RWPE2 (cell line): ENCODE results near the gene LRRC8E.
A peak's percentile ranks its signal among the peaks of the same experiment; 100 is the strongest.
"Not testable (repeated sequence)": the region's sequence is repeated elsewhere in the genome, so short reads cannot be mapped to it uniquely, and the experiment has no call there.

ENCODE experiments used
- ATAC-seq: fragments of 200-7000 bp; cut with Tn5 transposase; 3 replicates; pipeline ENCODE4 v1.9.1; 2021; ENCODE audit warnings: low read depth
- DNase-seq: peaks from one replicate; pipeline ENCODE4 v3.0.0-alpha.2; 2020; ENCODE audit warnings: low spot score
- H3K27ac ChIP-seq: fragments of 450-650 bp; 2 replicates; pipeline ENCODE4 v1.5.1; 2017; ENCODE audit warnings: mild to moderate bottlenecking; ENCODE audit not compliant: poor library complexity, severe bottlenecking
- H3K27me3 ChIP-seq: fragments of 250-450 bp; sonication (Bioruptor Pico); 2 replicates; pipeline ENCODE4 v1.5.1; 2021; ENCODE audit warnings: mild to moderate bottlenecking, moderate library complexity; ENCODE audit not compliant: insufficient read depth, poor library complexity, severe bottlenecking
- H3K36me3 ChIP-seq: fragments of 250-450 bp; sonication (Bioruptor Pico); 2 replicates; pipeline ENCODE4 v1.5.1; 2020; ENCODE audit warnings: low read depth, mild to moderate bottlenecking, moderate library complexity
- H3K4me1 ChIP-seq: fragments of 250-450 bp; sonication (Bioruptor Pico); 2 replicates; pipeline ENCODE4 v1.5.1; 2021; ENCODE audit warnings: mild to moderate bottlenecking, moderate library complexity; ENCODE audit not compliant: insufficient read depth, poor library complexity, severe bottlenecking
- H3K4me3 ChIP-seq: fragments of 250-450 bp; sonication (Bioruptor Pico); 2 replicates; pipeline ENCODE4 v1.5.1; 2021; ENCODE audit warnings: mild to moderate bottlenecking, moderate library complexity; ENCODE audit not compliant: severe bottlenecking
- H3K9me3 ChIP-seq: fragments of 250-450 bp; sonication (Bioruptor Pico); 2 replicates; pipeline ENCODE4 v1.5.1; 2021; ENCODE audit warnings: mild to moderate bottlenecking, moderate library complexity; ENCODE audit not compliant: severe bottlenecking
- TF ChIP-seq, protein P1 (sequence below): fragments of 450-650 bp; IDR thresholded peaks from one replicate; pipeline ENCODE4 v1.5.1; 2017; ENCODE audit warnings: mild to moderate bottlenecking, moderate library complexity; ENCODE audit not compliant: poor library complexity, severe bottlenecking

Gene LRRC8E

GRCh38 chr19:7926727-7927604 is 38.7 kb downstream of the LRRC8E start:
- H3K4me3 ChIP-seq: no peak overlapping the region
- no peaks in the 10 kb centered on the region for H3K9me3 ChIP-seq
- H3K27ac ChIP-seq: no peak overlapping the region
- H3K4me1 ChIP-seq: peaks cover 15% of the 10 kb centered on the region
- no peak for DNase-seq
- TF ChIP-seq, protein P1, sequence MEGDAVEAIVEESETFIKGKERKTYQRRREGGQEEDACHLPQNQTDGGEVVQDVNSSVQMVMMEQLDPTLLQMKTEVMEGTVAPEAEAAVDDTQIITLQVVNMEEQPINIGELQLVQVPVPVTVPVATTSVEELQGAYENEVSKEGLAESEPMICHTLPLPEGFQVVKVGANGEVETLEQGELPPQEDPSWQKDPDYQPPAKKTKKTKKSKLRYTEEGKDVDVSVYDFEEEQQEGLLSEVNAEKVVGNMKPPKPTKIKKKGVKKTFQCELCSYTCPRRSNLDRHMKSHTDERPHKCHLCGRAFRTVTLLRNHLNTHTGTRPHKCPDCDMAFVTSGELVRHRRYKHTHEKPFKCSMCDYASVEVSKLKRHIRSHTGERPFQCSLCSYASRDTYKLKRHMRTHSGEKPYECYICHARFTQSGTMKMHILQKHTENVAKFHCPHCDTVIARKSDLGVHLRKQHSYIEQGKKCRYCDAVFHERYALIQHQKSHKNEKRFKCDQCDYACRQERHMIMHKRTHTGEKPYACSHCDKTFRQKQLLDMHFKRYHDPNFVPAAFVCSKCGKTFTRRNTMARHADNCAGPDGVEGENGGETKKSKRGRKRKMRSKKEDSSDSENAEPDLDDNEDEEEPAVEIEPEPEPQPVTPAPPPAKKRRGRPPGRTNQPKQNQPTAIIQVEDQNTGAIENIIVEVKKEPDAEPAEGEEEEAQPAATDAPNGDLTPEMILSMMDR: no peak
- peaks cover 23% of the 10 kb centered on the region for H3K36me3 ChIP-seq
- H3K27me3 ChIP-seq: no peaks in the 10 kb centered on the region
- ATAC-seq: no peak

GRCh38 chr19:7927605-7928333 is 39.5 kb downstream of the LRRC8E start:
- peaks cover 15% of the 10 kb centered on the region for H3K4me1 ChIP-seq
- DNase-seq: peak; percentile 55
- TF ChIP-seq, protein P1: no peak
- ATAC-seq: no peak
- no peaks in the 10 kb centered on the region for H3K9me3 ChIP-seq
- no peaks in the 10 kb centered on the region for H3K27me3 ChIP-seq
- peak overlapping the region; percentile 77 for H3K27ac ChIP-seq
- peaks cover 31% of the 10 kb centered on the region for H3K36me3 ChIP-seq
- H3K4me3 ChIP-seq: no peak overlapping the region

- Histone ChIP-seq H3K27ac (peak overlapping the region; percentile 77), H3K36me3 (peaks cover 36% of the 10 kb centered on the region)
- ATAC-seq: no peak
Observed at GRCh38 chr19:7928334-7928706, 40.0 kb downstream of the LRRC8E start.

DNA sequence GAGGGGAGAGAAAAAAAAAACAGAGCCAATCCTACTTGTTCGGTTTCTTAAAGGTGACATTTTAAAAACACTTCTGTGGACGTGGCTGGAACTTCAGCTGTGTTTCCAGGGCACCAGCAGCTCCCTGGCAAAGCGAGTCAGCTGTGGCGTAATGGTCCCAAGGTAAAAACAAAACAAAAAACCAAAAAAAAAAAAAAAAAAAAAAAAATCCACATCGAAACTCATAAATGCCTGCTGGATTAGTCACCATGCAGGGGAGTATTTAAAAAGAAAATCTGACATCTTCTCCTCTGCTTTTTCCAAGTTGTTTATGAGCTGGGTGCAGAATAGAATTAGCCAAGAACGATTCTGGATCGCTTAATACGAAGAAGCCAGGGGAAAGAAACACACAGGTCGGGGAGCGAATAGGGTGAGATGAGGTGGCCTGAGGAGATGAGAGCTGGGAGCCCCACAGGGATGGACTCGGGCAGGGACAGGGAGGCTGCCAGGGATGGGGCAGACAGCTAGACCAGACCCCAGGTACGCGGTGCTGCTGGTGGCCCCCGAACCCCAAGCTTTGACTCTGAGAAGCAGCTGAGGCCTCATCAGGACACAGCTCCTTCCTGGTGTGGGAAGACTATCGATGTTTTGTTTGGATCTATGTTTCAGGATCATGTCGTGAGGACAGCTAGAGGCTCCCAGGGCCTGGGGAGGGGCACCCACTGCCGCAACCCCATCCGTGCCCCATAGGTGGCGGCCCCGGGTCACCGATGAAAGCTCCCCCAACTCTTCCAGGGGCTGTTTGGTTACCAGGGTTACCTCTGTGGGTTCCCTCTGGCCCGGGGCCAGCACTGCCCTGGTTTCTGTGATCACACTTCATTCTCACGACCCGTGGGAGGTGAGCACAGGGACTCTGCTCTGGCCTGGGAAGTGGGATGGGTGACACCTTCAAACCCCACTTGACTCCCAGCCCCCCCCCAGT is 40.7 kb downstream of the LRRC8E start:
- peak; percentile 66 for DNase-seq
- peaks cover 43% of the 10 kb centered on the region for H3K36me3 ChIP-seq
- H3K9me3 ChIP-seq: no peaks in the 10 kb centered on the region

More at GRCh38 chr19:7928334-7928706, 40.0 kb downstream of the LRRC8E start:
- DNase-seq: no peak
- TF ChIP-seq, protein P1: no peak
- Histone ChIP-seq H3K4me1 (peaks cover 15% of the 10 kb centered on the region), H3K9me3 (no peaks in the 10 kb centered on the region), H3K27me3 (no peaks in the 10 kb centered on the region), H3K4me3 (no peak overlapping the region)

DNA sequence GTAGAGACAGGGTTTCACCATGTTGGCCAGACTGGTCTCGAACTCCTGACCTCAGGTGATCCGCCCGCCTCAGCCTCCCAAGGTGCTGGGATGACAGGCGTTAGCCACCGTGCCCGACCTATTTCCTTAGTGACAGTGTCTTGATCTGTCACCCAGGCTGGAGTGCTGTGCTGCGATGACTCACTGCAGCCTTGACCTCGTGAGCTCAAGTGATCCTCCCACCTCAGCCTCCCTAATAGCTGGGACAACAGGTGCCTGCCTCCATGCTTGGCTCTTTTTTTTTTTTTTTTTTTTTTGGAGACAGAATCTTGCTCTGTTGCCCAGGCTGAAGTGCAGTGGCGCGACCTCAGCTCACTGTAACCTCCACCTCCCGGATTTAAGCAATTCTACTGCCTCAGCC is 41.7 kb downstream of the LRRC8E start:
- H3K27me3 ChIP-seq, ATAC-seq, DNase-seq, H3K4me3 ChIP-seq, H3K9me3 ChIP-seq: not testable (repeated sequence)
- Histone ChIP-seq H3K27ac (peak overlapping the region; percentile 77), H3K36me3 (peaks cover 48% of the 10 kb centered on the region), H3K4me1 (peaks cover 15% of the 10 kb centered on the region)

More for the DNA sequence above, 40.7 kb downstream of the LRRC8E start:
- ATAC-seq: peak; percentile 50
- peak overlapping the region; percentile 77 for H3K27ac ChIP-seq
- no peaks in the 10 kb centered on the region for H3K27me3 ChIP-seq
- H3K4me3 ChIP-seq: no peak overlapping the region
- TF ChIP-seq, protein P1: peak; percentile 35
- H3K4me1 ChIP-seq: peaks cover 15% of the 10 kb centered on the region
